Cardiac muscle cell (in vitro differentiated cells and primary cell): Measurements from ENCODE around the gene SFT2D1. TPM values are rescaled to one million over a fixed set of nuclear protein-coding genes. Genes with fewer than 3 reads are reported as not detected.

Experiments used
- DNase-seq, 2 donors: peaks; one replicate each; pipeline versions ENCODE4 v3.0.0 to v3.0.0-alpha.2; 2010 to 2017; ENCODE audit warnings: low read depth in 1 of 2, low spot score in 1 of 2
- H3K27ac ChIP-seq: fragments of 200-600 bp; sonication (generic); 2 replicates; pipeline ENCODE4 v1.5.1; 2016
- H3K27me3 ChIP-seq: fragments of 200-600 bp; sonication (generic); 2 replicates; pipeline ENCODE4 v1.6.0; 2016; ENCODE audit warnings: control low read depth
- H3K36me3 ChIP-seq: fragments of 200-600 bp; sonication (generic); 2 replicates; pipeline ENCODE4 v1.5.1; 2016; ENCODE audit warnings: control low read depth
- H3K4me1 ChIP-seq: fragments of 200-600 bp; sonication (generic); 2 replicates; pipeline ENCODE4 v1.8.1; 2017; ENCODE audit warnings: low read depth, mild to moderate bottlenecking, mixed run types
- H3K4me3 ChIP-seq: fragments of 200-600 bp; sonication (generic); 2 replicates; pipeline ENCODE4 v1.5.1; 2016; ENCODE audit warnings: mild to moderate bottlenecking
- H3K9me3 ChIP-seq: fragments of 200-600 bp; sonication (generic); 2 replicates; pipeline ENCODE4 v1.5.1; 2017; ENCODE audit warnings: low read depth, mild to moderate bottlenecking, control low read depth
- CTCF ChIP-seq: IDR thresholded peaks from 2 replicates; pipeline ENCODE4 v1.5.1; 2012; ENCODE audit warnings: low read depth, mild to moderate bottlenecking, low read length
- polyA plus RNA-seq: library from polyadenylated mRNA; unstranded; fragments of >200 nt; fragmentation: Nextera tagmentation; extraction: Ambion mirVana; gene quantifications from 2 replicates; pipeline ENCODE4 v1.2.1, GENCODE V29; 2016
- total RNA-seq: library from RNA; depleted of rRNA; stranded (reverse); fragments of >200 nt; gene quantifications from 2 replicates; pipeline ENCODE4 v1.2.3, GENCODE V29; 2016

Gene SFT2D1
- total and polyA plus RNA-seq, 2 experiments from 2014 or later: 36.4 to 63.3 TPM

GRCh38 chr6:166314454-166314853 lies 27.9 kb downstream of the SFT2D1 start:
- DNase-seq: no peak
- TF ChIP-seq CTCF: no peak
- H3K9me3 ChIP-seq: no peaks in the 10 kb centered on the region
- H3K4me1 ChIP-seq: no peaks in the 10 kb centered on the region
- no peaks in the 10 kb centered on the region for H3K36me3 ChIP-seq
- peaks cover 15% of the 10 kb centered on the region for H3K27me3 ChIP-seq
- no peak overlapping the region for H3K27ac ChIP-seq
- H3K4me3 ChIP-seq: no peak overlapping the region

GRCh38 chr6:166313255-166314070 lies 28.9 kb downstream of the SFT2D1 start:
- no peaks in the 10 kb centered on the region for H3K4me1 ChIP-seq
- no peak overlapping the region for H3K4me3 ChIP-seq
- peak; percentile 89 for TF ChIP-seq CTCF
- H3K27me3 ChIP-seq: peaks cover 25% of the 10 kb centered on the region
- DNase-seq: peak; percentile 69 to 73
- no peaks in the 10 kb centered on the region for H3K9me3 ChIP-seq
- no peak overlapping the region for H3K27ac ChIP-seq
- H3K36me3 ChIP-seq: no peaks in the 10 kb centered on the region

GRCh38 chr6:166312832-166313231 lies 29.5 kb downstream of the SFT2D1 start:
- Histone ChIP-seq H3K36me3 (no peaks in the 10 kb centered on the region), H3K9me3 (no peaks in the 10 kb centered on the region), H3K27me3 (peaks cover 31% of the 10 kb centered on the region)

GRCh38 chr6:166310634-166311033 lies 31.7 kb downstream of the SFT2D1 start:
- no peak overlapping the region for H3K27ac ChIP-seq
- no peaks in the 10 kb centered on the region for H3K9me3 ChIP-seq
- DNase-seq: no peak
- no peaks in the 10 kb centered on the region for H3K4me1 ChIP-seq
- no peaks in the 10 kb centered on the region for H3K36me3 ChIP-seq
- H3K4me3 ChIP-seq: no peak overlapping the region
- H3K27me3 ChIP-seq: peaks cover 53% of the 10 kb centered on the region
- TF ChIP-seq CTCF: no peak

More at GRCh38 chr6:166312832-166313231, 29.5 kb downstream of the SFT2D1 start:
- no peak for DNase-seq
- Histone ChIP-seq H3K4me3 (no peak overlapping the region), H3K4me1 (no peaks in the 10 kb centered on the region), H3K27ac (no peak overlapping the region)
- no peak for TF ChIP-seq CTCF

- H3K36me3 ChIP-seq: no peaks in the 10 kb centered on the region
- no peaks in the 10 kb centered on the region for H3K9me3 ChIP-seq
- no peak overlapping the region for H3K4me3 ChIP-seq
- DNase-seq: no peak
- no peak for TF ChIP-seq CTCF
- H3K27ac ChIP-seq: no peak overlapping the region
- peaks cover 60% of the 10 kb centered on the region for H3K27me3 ChIP-seq
- H3K4me1 ChIP-seq: no peaks in the 10 kb centered on the region
Observed at GRCh38 chr6:166309977-166310376, 32.4 kb downstream of the SFT2D1 start.
